HG02970 (cell line): ENCODE data around the gene SH3D21.

Experiments used
- ATAC-seq: cut with Tn5 transposase; IDR thresholded peaks from one replicate; pipeline ENCODE4 v1.9.1; 2021; ENCODE audit warnings: mild to moderate bottlenecking, moderate library complexity, moderate number of reproducible peaks; ENCODE audit not compliant: unreplicated experiment, low FRiP score

SH3D21 gene

DNA sequence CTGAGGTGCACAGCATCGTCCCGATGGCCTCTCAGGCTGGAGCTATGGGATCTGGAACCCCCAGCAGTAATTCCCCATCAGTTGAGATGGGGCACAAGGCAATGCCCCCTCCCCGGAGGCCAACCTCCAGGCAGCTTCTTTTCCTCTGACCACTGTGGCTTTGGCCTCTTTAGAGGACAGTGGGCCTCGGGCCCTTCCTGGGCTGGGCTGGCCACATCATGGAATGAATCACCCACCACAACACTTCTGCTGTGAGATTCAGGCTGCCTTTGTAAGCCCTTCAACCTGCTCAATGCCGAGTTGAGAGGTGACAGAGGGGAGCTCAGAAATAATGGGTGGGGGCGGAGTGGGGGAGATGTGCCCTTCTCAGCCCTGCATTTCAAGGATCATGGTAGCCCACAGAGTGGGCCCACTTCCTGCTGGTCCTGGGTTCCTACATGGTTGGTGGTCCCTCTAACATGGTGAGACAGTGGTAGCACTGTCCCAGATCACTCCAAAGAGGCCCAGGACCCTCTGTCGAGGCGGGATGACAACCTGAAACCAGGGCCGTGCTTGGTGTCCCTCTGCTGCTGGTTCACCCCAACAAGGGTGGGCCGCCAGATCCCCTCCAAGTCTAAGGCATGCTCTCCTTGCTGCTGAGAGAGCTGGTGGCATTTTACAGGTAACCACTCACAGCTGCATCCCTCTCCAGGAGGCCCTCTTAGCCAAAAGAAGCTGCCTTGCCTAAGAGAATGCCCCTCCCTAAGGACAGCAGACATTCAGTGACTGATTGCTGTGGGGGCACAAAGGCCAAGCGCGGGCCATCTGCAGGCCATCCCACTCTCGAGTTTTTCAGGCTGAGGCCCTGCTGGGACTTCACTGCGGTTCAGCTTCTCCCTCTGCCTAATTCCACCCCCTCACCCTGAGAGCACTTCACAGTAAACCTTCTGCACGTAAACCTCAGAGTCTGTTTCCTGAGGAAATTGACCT, 47.0 kb downstream of the SH3D21 start:
- ATAC-seq, result no peak

DNA sequence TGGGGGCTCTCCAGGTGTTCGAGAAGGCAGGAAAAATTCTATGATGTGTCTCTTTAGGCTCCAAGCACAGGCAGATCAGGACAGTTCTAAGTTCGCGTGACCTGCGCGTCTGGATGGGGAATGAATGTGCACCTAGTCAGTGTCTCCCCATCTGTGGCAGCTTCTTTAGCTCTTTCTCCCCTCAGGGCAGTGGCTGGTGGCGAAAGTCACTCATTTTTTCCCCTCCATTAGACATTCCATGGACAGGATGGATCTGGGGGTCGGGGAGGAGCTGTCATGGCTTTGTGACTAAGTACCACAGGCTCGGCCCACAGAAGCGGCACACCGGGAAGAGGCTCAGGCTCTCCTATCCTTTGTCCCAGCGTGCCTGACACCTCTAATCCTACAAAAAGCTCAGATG, 48.3 kb downstream of the SH3D21 start:
- no peak for ATAC-seq

DNA sequence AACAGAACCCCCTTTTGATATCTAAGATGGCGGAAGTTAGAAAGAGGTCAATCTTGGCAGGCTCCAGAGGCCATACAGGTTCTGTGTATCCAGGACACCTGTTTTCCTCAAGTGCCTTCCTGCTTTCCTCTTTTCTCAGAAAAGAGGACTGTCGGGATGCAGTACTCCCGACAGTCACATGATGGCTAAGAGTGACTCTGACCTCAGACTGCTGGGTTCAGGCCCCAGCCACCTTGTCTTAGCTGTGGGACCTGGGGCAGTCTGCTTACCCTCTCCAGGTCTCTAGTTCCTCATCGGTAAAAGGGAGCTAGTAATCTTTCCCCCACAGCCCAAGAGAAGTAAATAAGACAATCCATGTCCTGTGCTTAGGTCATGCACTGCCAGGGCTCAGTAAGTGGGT, 49.6 kb downstream of the SH3D21 start:
- no peak for ATAC-seq

DNA sequence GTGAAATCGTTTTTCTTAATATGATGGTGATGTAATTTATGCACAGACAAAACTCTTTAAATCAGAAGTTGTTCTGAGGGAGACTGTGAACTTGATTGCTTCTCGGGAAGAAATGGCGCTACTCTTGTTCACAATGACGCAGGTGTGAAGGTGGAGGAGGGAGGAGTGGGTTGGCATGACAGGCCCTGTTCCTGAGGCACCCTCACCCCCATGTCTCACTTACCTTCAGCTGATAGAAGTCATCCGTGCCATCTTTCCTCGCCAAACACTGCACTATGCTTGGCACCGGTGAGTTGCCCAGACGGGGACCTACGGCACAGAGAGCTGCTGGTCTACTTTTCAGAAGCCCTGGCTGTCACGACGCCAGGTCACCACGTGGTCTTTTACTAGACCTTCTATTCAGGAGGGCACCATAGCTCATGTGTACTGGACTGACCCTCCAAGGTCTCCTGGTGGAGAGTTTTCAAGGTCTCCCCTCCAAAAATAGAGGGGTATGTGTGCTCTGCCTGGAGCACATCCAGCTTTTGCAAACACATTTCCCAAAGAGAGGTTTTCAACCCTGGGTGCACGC, 52.4 kb downstream of the SH3D21 start:
- no peak for ATAC-seq

DNA sequence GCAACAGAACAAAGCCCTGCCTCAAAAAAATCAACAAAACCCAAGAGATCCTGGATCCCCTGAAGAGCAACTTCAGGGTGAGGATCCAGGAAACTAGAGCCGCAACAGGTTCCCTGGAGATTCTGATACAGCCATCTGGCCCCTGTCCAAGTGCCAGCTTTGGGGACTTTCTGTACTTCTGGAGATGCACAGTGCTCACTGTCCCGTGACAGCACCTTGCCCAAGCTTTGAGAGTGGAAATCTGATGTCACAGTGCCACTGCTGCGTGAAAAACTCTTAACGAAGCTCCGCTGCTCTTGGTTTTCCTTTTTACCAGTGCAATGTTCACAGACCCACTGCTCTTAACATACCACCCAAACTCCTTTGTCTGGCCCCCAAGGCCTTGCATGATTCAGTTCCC, 53.2 kb downstream of the SH3D21 start:
- ATAC-seq, result no peak

DNA sequence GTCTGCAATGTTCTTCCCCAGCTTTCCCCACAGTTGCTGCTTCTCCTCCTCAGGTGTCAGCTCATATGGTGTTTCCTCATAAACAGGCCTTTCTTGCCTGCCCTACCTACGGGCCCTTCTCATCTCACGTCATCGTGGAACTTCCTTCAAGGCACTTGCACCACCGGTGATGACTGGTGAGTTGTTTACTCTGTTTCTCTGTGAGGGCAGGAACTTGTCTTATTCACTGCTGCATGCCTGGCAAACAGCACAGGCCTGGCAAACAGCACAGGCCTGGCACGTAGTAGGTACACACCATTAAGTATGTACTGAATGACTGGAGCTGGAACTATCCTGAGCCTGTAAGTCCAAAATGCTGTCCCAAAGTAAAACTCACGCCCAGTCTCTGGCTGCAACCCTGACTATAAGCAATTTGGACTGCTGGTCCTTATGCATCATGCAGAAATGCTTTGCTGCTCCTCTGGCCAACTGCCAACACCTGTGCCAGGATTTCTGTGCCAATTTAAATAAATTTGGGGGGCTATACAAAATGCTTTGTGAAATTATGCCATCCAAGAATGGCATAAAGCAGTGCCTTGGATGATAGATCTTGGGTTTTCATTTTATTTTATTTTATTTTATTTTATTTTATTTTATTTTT, 53.9 kb downstream of the SH3D21 start:
- ATAC-seq, result no peak

DNA sequence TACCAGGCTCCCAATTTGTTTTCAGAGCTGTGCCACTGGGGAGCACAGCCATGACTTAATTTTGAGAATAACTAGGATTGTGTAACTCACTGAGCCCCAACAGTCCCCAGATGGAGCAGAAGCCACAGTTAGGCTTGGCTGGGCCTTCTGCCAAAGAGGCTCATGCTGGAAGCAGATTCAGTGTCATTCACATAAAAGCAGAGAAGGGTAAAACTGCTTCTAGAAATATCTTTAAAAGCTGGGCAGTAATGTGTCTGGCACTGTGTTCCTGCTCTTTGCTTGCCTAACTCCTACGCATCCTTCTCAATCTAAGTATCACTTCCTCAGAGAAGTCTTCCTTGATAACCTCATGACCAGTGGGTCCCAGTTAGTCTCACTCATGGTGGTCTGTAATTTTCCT, 59.2 kb downstream of the SH3D21 start:
- ATAC-seq, result no peak

DNA sequence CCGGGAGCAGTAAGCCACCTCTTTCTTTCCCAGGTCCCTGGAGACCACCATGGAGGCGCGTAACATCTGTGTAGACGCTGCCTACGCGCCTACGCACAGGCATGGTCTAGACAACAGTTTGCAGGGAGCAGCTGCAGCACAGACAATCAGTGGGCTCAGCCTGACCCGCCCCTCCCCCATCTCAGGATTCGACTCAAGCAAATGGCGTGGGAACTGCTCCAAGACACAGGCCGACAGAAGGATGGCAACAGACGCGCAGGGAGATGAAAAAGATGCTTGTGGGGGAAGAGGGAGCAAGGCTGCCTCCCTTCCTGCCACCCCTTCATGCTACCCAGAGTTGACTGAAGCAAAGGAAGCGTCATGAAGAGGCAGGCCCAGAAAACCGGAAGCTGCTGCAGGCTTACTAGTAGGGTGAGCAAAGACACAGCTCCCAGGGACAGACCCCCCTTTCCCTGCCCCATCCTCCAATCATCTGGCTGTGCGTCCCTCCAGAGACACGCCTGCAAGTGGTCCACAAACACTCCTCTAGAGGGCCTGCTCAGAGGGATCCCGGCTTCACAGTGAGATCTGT, 60.0 kb downstream of the SH3D21 start:
- ATAC-seq, result no peak

DNA sequence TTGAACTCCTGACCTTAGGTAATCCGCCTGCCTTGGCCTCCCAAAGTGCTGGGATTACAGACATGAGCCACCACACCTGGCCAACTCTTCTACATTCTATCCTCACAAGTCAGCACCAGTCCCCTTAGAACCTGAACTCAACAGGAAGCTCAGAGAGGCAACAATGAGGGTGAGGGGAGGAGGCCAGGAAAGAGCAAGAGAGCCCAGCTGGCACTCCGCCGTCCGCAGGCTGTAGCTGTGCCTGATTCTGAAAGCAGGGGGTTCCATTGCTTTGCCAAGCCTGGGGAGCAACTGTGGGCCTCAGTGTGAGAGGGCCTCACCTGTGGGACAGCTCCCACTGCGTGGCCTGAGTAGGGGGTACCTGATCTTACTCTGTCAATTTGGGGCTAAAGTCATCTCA, 60.9 kb downstream of the SH3D21 start:
- ATAC-seq, result no peak

DNA sequence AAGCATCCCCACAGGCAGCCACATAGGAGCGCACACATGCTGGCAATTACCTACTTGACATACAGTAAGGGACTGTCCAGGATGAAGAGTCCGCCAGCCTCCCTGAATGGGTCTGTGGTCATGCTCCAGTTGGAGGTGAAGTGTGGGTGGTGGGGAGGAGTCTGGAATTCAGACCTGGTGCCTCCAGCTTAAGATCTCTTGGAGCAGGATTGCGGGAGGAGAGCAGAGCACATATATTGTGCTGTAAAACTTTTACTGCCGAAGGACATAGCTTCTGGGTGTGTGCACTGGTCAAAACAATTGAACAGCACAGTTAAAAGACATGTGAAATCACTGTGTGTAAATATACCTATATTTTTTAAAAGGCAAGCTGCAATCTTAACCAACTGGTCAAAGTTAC, 61.6 kb downstream of the SH3D21 start:
- ATAC-seq, result no peak

DNA sequence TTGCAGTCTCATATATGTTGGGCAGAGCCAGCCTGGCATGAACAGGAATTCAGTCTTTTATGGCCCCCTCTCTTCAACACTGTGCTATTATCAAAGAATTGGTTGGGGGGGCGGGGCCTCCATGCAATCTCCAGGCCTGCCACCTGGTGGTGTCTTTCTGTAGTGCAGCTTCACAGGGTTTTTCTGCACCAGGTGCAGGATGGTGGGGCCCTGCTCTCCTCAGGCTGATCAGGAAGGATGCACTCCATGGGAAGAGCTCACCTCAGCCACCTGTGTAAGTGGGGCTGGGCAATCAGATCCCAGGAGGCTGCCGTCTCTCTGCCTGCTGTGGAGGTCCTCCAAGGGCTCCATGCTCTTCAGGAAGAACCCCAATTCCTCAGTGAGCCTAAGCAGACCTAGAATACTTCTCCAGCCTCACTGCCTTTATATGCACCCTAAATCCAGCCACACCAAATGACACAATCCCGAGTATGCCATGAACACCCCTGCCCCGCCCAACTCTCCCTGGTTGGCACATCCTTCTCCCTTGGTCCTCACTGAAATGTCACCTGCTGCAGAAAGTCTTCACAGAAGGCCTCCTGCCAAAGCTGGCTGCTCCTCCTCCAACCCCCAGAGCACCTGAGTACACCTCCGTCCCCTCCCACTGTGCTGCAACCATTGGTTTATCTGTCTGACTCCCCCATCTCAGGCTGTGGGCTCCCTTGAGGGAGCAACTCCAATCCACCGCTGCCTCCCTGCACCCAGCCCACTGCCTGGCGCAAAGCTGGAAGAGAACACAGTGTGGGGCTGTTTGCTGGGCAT, 63.1 kb downstream of the SH3D21 start:
- ATAC-seq, result no peak
